Islet precursor cell (in vitro differentiated cells): ENCODE results near the gene SMARCD1.
"Not testable (repeated sequence)": the region's sequence is repeated elsewhere in the genome, so short reads cannot be mapped to it uniquely, and the experiment has no call there.

Source experiments
- DNase-seq: peaks from one replicate; pipeline ENCODE4 v3.0.0-alpha.2; 2018

SMARCD1 gene

DNA sequence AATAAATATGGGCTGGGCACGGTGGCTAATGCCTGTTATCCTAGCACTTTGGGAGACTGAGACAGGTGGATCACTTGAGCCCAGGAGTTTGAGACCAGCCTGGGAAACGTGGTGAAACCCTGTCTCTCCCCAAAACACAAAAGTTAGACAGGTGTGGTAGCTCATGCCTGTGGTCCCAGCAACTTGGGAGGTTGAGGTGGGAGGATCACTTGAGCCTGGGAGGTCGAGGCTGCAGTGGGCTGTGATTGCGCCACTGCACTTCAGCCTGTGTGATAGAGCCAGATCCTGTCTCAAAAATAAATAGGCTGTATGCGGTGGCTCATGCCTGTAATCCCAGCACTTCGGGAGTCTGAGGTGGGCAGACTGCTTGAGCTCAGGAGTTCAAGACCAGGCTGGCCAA, 62.9 kb downstream of the SMARCD1 start:
- not testable (repeated sequence) for DNase-seq

DNA sequence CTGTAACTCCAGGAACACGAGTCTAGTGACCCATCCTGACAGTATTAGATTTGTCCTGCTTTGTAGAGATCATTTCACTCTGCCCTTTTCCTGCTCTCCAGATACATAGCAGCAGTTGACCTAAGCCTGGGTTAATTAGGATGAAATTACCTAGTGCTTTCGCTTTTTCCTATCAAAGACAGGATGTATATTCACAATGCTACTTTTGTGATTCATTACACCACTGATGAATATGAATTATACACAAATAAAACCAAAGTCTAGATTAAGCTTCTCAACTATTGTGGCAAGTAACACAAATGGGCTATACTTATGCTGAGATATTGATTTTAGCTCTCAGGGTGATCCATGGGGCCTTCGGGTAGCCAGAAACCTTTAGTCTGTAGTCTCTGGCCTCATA, 64.2 kb downstream of the SMARCD1 start:
- no peak for DNase-seq
